MM.1S (cell line): Measurements from ENCODE around the gene NRXN3.

Source experiments
- DNase-seq: peaks from one replicate; pipeline ENCODE4 v3.0.0-alpha.2; 2015
- H2AFZ ChIP-seq: fragments of 300-600 bp; sonication (generic); 2 replicates; pipeline ENCODE4 v1.6.0; 2016; ENCODE audit warnings: antibody characterized with exemption, low read length
- H3F3A ChIP-seq: fragments of 300-600 bp; sonication (generic); 2 replicates; pipeline ENCODE4 v1.6.1; 2016; ENCODE audit warnings: mild to moderate bottlenecking, antibody characterized with exemption, low read length, moderate library complexity, mixed read lengths; ENCODE audit not compliant: insufficient read depth
- H3K27ac ChIP-seq: fragments of 300-600 bp; sonication (generic); 2 replicates; pipeline ENCODE4 v1.5.1; 2016; ENCODE audit warnings: mild to moderate bottlenecking, low read length
- H3K27me3 ChIP-seq: fragments of 300-600 bp; sonication (generic); replicated peaks from 2 replicates; pipeline ENCODE4 v1.6.0; 2016; ENCODE audit warnings: low read length; ENCODE audit not compliant: insufficient read depth
- H3K36me3 ChIP-seq: fragments of 300-600 bp; sonication (generic); replicated peaks from 2 replicates; pipeline ENCODE4 v1.6.1; 2016; ENCODE audit warnings: mild to moderate bottlenecking, low read length, mixed read lengths; ENCODE audit not compliant: insufficient read depth
- H3K4me1 ChIP-seq: fragments of 300-600 bp; sonication (generic); 2 replicates; pipeline ENCODE4 v1.6.1; 2016; ENCODE audit warnings: low read length, mixed read lengths
- H3K4me2 ChIP-seq: fragments of 300-600 bp; sonication (generic); 2 replicates; pipeline ENCODE4 v1.6.0; 2016; ENCODE audit warnings: low read depth, low read length
- H3K4me3 ChIP-seq: fragments of 300-600 bp; sonication (generic); 2 replicates; pipeline ENCODE4 v1.5.1; 2016; ENCODE audit warnings: low read length, mixed read lengths
- H3K79me2 ChIP-seq: fragments of 300-600 bp; sonication (generic); 2 replicates; pipeline ENCODE4 v1.6.1; 2016; ENCODE audit warnings: mixed run types, low read length, mixed read lengths
- H3K9ac ChIP-seq: fragments of 300-600 bp; sonication (generic); 2 replicates; pipeline ENCODE4 v1.6.1; 2016; ENCODE audit warnings: low read length, mixed read lengths
- H3K9me2 ChIP-seq: fragments of 300-600 bp; sonication (generic); replicated peaks from 2 replicates; pipeline ENCODE4 v1.6.1; 2016; ENCODE audit warnings: mild to moderate bottlenecking, low read length, mixed read lengths; ENCODE audit not compliant: insufficient read depth
- H3K9me3 ChIP-seq: fragments of 300-600 bp; sonication (generic); replicated peaks from 2 replicates; pipeline ENCODE4 v1.6.1; 2016; ENCODE audit warnings: mild to moderate bottlenecking, low read length, mixed read lengths; ENCODE audit not compliant: insufficient read depth
- H4K20me1 ChIP-seq: fragments of 300-600 bp; sonication (generic); 2 replicates; pipeline ENCODE4 v1.6.1; 2016; ENCODE audit warnings: mild to moderate bottlenecking, low read length, moderate library complexity, mixed read lengths; ENCODE audit not compliant: insufficient read depth
- EZH2 ChIP-seq: fragments of 300-600 bp; sonication (generic); optimal IDR thresholded peaks from 2 replicates; pipeline ENCODE3; 2017; ENCODE audit warnings: low read depth, mild to moderate bottlenecking, antibody characterized with exemption, low read length, mixed read lengths
- EZH2phosphoT487 ChIP-seq: fragments of 300-600 bp; sonication (generic); IDR thresholded peaks from 2 replicates; pipeline ENCODE4 v1.6.1; 2018; ENCODE audit warnings: antibody characterized with exemption, low read length
- TF ChIP-seq, protein P1 (sequence below): fragments of 300-600 bp; sonication (generic); IDR thresholded peaks from 2 replicates; pipeline ENCODE4 v1.5.1; 2016; ENCODE audit warnings: antibody characterized with exemption, low read length, mixed read lengths

The NRXN3 gene

DNA sequence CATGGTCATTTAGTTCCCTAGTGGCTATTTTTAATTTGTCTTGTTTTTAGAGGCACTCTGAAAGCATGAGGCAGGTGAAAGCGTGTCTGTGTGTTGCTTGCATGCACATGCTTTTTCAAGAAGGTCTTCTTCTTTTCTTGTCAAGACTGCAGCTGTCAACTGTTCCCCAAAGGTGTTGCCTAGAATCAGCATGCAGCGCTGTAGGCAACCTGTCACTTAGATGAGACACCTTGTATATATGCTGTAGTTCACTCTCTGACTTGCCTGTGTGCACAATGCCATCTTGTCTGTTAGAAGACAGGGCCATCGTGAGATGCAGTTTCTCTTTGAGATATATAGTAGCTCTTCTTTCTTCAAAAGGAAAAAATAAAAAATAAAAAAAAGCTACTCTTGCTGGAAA, 1155.4 kb downstream of the NRXN3 start:
- H3K4me2 ChIP-seq: no peak overlapping the region
- DNase-seq: no peak
- no peaks in the 10 kb centered on the region for H3K27me3 ChIP-seq

DNA sequence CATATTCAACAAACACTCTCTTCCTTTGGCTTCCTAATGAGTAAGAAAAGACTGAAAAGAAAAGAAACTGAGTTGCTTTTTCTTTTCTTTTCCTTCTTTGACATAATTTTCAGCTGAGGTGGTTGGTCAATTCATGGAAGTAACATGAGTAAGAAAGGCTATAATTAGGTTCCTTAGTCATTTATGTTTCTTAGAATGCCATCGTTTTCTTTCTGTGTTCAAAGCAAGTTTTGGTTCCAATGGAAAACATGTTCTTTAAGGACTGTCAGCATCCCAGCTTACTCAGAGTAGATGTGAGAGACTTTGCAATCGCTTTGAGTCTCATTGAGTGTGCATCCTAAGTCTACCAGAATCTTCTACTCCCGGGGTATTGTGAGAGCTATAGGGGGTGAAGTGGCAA, 1158.7 kb downstream of the NRXN3 start:
- Histone ChIP-seq H3K4me1 (no peaks in the 10 kb centered on the region), H3K27ac (no peak overlapping the region), H3K36me3 (no peaks in the 10 kb centered on the region), H3K9me3 (no peaks in the 10 kb centered on the region), H3K9ac (no peak overlapping the region), H3K4me2 (no peak overlapping the region), H3K9me2 (no peaks in the 10 kb centered on the region), H3K4me3 (no peak overlapping the region), H4K20me1 (no peaks in the 10 kb centered on the region), H2AFZ (no peak overlapping the region), H3K79me2 (no peaks in the 10 kb centered on the region), H3F3A (no peaks in the 10 kb centered on the region), H3K27me3 (no peaks in the 10 kb centered on the region)
- DNase-seq: no peak
- TF ChIP-seq, protein P1, sequence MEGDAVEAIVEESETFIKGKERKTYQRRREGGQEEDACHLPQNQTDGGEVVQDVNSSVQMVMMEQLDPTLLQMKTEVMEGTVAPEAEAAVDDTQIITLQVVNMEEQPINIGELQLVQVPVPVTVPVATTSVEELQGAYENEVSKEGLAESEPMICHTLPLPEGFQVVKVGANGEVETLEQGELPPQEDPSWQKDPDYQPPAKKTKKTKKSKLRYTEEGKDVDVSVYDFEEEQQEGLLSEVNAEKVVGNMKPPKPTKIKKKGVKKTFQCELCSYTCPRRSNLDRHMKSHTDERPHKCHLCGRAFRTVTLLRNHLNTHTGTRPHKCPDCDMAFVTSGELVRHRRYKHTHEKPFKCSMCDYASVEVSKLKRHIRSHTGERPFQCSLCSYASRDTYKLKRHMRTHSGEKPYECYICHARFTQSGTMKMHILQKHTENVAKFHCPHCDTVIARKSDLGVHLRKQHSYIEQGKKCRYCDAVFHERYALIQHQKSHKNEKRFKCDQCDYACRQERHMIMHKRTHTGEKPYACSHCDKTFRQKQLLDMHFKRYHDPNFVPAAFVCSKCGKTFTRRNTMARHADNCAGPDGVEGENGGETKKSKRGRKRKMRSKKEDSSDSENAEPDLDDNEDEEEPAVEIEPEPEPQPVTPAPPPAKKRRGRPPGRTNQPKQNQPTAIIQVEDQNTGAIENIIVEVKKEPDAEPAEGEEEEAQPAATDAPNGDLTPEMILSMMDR: no peak
- no peak for TF ChIP-seq EZH2

More for the DNA sequence above, 1155.4 kb downstream of the NRXN3 start:
- Histone ChIP-seq H3K4me3 (no peak overlapping the region), H3K9me2 (no peaks in the 10 kb centered on the region), H2AFZ (no peak overlapping the region), H3K36me3 (no peaks in the 10 kb centered on the region), H3F3A (no peaks in the 10 kb centered on the region), H3K9me3 (no peaks in the 10 kb centered on the region), H3K9ac (no peak overlapping the region), H3K27ac (no peak overlapping the region), H3K4me1 (no peaks in the 10 kb centered on the region), H4K20me1 (no peaks in the 10 kb centered on the region), H3K79me2 (no peaks in the 10 kb centered on the region)
- no peak for TF ChIP-seq EZH2
- TF ChIP-seq, protein P1: no peak
- no peak for TF ChIP-seq EZH2phosphoT487

DNA sequence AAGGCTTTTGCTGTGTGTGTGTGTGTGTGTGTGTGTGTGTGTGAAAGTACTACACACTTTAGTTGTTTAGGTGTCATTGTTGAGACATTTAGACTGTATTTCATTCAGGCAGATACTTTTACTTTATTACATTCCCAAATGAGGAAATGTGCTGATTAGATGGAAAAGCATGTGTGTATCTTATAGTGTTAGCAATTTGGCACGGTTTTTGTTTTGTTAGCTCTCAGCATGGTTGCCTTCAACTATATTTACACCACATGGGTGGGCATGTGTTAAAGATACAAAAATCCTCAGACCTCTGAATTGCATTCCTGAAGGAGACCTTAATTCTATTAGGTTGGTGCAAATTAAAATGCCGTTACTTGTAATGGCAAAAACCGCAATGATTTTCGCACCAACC, 1161.7 kb downstream of the NRXN3 start:
- no peaks in the 10 kb centered on the region for H3F3A ChIP-seq
- H2AFZ ChIP-seq: no peak overlapping the region
- no peak overlapping the region for H3K4me3 ChIP-seq
- H3K4me2 ChIP-seq: no peak overlapping the region
- H3K9me2 ChIP-seq: no peaks in the 10 kb centered on the region
- no peaks in the 10 kb centered on the region for H3K4me1 ChIP-seq
- no peak overlapping the region for H3K27ac ChIP-seq
- TF ChIP-seq EZH2phosphoT487 (no peak), EZH2 (no peak)
- TF ChIP-seq, protein P1: no peak
- no peaks in the 10 kb centered on the region for H3K27me3 ChIP-seq
- no peak for DNase-seq
- no peaks in the 10 kb centered on the region for H3K9me3 ChIP-seq
- H3K36me3 ChIP-seq: no peaks in the 10 kb centered on the region
- no peaks in the 10 kb centered on the region for H3K79me2 ChIP-seq
- H3K9ac ChIP-seq: no peak overlapping the region
- no peaks in the 10 kb centered on the region for H4K20me1 ChIP-seq
